Left renal pelvis (tissue), 4 donors: Measurements from ENCODE around the gene MED14. TPM values are rescaled to one million over a fixed set of nuclear protein-coding genes. Genes with fewer than 3 reads are reported as not detected.
"Not testable (repeated sequence)": the region's sequence is repeated elsewhere in the genome, so short reads cannot be mapped to it uniquely, and the experiment has no call there.

Source experiments
- DNase-seq, 4 donors: peaks; one replicate each; pipeline ENCODE4 v3.0.0-alpha.2; 2013; ENCODE audit warnings: low read depth in 4 of 4, low spot score in 3 of 4
- polyA plus RNA-seq, 4 donors: library from polyadenylated mRNA; unstranded; fragments of 120-200 nt; gene quantifications; one replicate each; pipeline ENCODE4 v1.2.1, GENCODE V29; 2013; ENCODE audit not compliant: insufficient read length in 4 of 4

MED14 gene
- polyA plus RNA-seq, 4 donors = 39.2 to 53.2 (median 47.9) TPM

DNA sequence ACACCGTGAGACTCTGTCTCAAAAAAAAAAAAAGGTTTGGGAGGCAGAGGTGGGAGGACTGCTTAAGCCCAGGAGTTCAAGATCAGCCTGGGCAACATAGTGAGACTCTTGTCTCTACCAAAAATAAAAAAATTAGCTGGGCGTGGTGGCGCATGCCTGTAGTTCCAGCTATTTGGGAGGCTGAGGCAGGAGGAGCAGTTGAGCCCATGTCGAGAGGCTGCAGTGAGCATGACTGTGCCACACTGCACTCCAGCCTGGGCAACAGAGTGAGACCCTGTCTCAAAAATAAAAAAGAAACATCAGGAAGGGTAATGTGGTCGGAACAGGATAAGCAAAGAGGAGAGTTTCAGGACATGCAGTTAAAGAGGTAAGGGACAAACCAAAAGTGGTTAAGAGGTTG lies 2.8 kb downstream of the MED14 start:
- DNase-seq = not testable (repeated sequence)

DNA sequence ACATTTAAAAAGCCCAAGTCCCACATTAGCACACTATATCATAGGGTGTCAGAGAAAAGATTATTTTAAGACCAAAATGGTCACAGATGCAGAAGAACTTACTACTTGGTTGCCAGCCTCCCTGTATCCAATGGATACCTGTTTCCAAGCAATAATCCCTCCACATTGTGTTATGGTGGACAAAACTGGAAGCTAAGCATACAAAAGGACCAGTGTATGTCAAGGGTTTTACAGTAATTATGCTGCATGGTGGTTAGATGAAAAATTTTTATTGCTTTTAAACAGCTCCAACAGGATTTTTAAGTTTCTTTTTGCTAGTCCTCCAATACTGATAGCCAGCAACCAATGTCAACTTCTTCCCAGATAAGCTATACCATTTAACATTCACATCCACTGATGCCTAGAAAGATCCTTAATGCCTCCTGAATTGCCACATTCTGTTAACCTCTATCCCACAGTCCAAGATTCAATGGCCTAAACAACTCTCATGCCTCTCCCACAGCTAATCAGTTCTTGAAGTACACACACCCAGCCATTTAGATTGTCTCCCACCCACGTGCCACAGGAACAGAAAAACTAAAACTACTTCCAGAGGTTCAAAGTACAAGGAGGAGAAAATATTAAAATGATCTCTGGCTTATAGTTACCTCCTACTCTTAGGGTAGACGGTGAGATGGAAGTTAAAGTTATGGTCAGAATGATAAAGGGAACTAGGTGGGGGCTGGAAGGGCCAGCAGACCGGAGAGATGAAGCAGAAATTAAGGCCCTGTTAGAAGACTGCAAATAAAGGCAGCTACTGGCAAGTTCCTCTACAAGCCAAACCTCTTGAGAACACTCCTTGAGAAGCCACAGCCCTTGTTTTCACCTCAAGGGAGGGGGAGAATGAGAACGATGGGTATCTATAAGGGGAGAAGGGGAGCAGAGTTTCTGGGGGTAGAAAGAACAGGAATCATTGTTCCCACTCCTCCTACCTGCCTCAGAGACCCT lies 5.5 kb downstream of the MED14 start:
- DNase-seq = no peak

- DNase-seq = no peak
These were observed 7.6 kb downstream of the MED14 start for GRCh38 chrX:40727581-40728252.

- no peak for DNase-seq
These were observed 8.2 kb downstream of the MED14 start for GRCh38 chrX:40727093-40727492.

GRCh38 chrX:40722930-40723329 lies 12.4 kb downstream of the MED14 start:
- no peak for DNase-seq

GRCh38 chrX:40721489-40722106 lies 13.7 kb downstream of the MED14 start:
- no peak for DNase-seq

GRCh38 chrX:40720792-40721191 lies 14.6 kb downstream of the MED14 start:
- no peak for DNase-seq

GRCh38 chrX:40720339-40720738 lies 15.0 kb downstream of the MED14 start:
- DNase-seq = no peak

DNA sequence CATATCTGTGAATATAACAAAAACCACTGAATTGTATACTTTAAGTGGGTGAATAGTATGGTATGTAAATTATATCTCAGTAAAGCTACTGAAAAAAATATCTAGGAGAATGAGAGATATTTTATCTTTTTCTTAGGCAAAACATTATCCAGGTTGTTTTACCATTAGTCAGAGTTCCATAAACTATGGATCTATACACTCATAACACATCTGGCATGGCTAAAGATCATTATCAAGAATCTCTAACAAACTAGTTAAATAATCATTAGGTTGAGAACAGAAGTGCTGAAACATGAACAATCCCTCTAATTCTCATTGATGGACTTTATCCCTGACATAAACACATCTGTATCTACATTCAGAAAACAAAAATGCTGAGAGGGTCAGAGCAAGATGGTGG lies 15.6 kb downstream of the MED14 start:
- DNase-seq = no peak

GRCh38 chrX:40719218-40719617 lies 16.1 kb downstream of the MED14 start:
- no peak for DNase-seq

- no peak for DNase-seq
These were observed 25.9 kb downstream of the MED14 start for GRCh38 chrX:40709395-40709794.

DNA sequence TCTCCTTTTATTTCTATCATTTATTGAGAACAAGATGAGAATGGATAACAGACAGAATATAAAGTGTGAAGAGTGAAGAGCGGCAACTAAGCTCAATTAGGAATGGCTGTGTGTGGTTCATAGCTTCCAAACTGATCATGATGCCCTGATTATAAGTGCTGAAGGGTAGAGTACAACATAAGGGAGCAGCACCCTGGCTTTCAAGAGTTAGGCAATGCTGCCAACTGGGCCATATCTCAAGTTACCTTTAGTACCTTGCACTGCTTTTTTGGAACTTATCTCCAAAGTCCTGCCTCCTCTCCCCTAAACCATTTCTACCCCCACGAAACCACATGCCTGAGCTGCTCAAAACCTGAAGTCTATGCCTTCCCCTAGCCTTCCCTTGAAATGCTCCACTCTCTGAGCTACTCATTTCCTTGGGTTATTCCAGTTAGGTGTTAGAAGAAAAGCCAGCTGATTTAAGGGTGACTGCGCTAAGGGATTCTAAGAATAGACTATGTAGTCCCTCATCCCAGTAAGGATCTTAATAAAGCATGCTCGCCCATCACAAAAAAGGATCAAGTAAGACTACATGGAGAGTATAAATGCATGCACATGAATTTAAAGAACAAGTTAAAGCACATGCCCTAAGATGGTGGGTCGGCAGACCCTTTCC lies 29.6 kb downstream of the MED14 start:
- DNase-seq = no peak

DNA sequence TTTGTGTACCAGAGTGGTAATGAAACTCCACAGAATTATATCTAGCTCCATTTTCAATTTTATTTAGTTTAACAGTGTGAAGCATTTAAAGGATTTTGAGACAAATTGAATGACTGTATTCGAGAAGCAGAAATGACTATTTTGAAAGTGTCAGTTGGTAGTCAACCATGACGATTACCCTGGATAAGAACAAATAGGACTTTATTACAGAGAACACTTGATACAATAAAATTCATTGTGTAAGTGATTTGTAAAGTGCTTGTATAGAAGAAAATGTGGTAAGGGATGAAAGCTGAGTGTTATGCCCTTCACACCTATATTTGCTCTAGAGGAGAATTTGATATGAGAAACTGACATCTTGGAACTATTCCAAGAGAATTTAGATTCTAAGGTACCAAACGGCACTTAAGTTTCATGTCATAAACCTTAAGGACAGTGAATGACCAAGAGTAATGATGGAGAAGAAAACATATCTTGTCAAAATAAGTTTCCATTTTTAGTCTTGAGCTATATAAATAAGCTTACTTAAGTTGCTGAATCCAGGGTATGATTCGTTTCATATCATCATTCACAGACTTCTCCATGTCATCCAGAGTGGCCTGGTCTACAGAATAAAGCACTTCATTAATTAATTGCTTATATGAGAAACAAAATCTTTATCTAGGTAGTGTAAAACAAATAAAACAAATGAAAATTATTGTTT lies 34.6 kb downstream of the MED14 start:
- DNase-seq = no peak

- no peak for DNase-seq
These were observed 36.5 kb downstream of the MED14 start for GRCh38 chrX:40698851-40699250.

DNA sequence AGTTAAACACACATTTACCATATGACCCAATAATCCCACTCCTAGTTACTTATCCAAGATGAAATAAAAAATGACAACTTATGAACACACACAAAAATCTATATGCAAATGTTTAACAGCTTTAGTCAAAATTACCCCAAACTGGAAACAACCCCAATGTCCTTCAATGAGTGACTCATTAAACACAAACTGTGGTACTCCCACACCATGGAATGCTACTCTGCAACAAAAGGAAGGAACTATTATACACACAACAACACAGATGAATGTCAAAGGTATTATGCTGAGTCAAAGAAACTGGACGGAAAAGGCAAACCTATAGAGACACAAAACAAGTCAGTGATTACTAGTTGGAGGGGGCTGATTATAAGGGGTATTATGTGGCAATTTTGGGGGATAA lies 40.5 kb downstream of the MED14 start:
- no peak for DNase-seq

DNA sequence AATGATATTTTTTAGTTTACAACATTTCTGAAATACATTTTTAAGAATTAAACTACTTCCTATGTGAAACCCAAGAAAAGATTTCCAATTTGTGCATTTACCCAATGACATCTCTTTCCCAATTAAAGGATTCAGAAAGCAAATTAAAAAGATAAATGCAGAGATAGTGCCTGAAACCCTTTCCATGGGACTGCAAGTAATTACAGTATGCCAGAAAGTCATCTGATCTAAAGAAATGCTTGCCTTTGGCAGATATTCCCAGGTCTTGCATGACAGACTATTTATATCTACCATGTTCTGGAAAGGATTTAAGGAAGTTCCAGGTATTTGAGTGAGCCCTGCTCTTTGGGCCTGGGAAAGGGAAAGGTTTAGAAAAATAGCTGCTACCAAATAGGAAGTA lies 46.4 kb downstream of the MED14 start:
- DNase-seq = no peak

- DNase-seq = no peak
These were observed 48.2 kb downstream of the MED14 start for GRCh38 chrX:40687169-40687568.

GRCh38 chrX:40685362-40685918 lies 49.9 kb downstream of the MED14 start:
- no peak for DNase-seq

DNA sequence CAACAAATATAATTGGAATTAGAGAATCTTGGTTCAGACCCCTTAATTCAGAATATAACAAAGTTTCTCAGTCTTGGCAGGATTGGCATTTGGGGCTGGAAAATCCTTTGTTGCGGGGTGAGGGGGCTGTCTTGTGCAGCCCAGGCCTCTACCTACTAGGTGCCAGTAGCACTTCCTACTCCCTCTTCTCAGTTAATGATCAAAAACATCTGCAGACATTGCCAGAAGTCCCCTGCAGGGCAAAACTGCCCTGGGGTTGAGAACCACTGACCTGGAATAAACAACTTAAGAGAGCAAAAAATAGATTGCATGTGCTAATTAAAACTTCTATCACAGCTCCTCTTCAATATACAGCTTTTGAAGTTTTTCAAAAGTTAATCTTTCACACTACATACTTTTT lies 51.2 kb downstream of the MED14 start:
- no peak for DNase-seq

GRCh38 chrX:40683245-40683644 lies 52.1 kb downstream of the MED14 start:
- DNase-seq = no peak
